ENCODE data around the gene TNIK.

GRCh38 chr3:171172070-171172469 is 288.1 kb downstream of the TNIK start:
- TF ChIP-seq CTCF (IDR thresholded peaks at IDR 0.05; ENCODE audit: low read length) (peak; percentile 48), EZH2 (IDR thresholded peaks at IDR 0.05; ENCODE audit: borderline replicate concordance, low read length) (no peak)

All from OCI-LY1 (cell line).